NK-92 treated with Interleukin-12 subunit alpha and Interleukin-12 subunit beta, amount 100 ng/mL, for 24 hours (cell line): ENCODE measurements around the gene IKZF3.
"Not testable (repeated sequence)": the region's sequence is repeated elsewhere in the genome, so short reads cannot be mapped to it uniquely, and the experiment has no call there.

ENCODE experiments used
- DNase-seq: peaks from one replicate; lab custom pipeline; 2025; lab: John Stamatoyannopoulos, UW

The IKZF3 gene

GRCh38 chr17:39777534-39778365 lies 86.4 kb downstream of the IKZF3 start:
- DNase-seq = no peak

GRCh38 chr17:39776252-39776651 lies 87.9 kb downstream of the IKZF3 start:
- DNase-seq = no peak

DNA sequence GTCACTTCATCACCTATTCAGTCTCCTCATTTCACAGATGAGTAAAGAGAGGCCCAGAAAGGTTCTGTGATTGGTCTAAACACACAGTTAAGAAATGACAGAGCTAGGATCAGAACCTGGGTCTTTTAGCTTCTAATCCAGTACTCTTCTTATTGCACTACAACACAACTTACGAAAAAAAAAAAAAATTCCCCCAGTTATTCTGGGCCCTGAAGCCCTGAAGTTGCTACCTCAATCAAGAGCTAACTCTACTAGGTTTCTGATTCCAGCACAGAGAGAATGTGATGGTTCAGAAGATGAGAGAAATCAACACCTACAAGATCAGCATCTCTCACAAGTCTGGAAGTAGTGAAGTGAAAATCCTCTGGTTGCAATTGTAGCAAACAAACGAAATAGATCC lies 89.1 kb downstream of the IKZF3 start:
- DNase-seq = no peak

GRCh38 chr17:39774047-39774446 lies 90.1 kb downstream of the IKZF3 start:
- peak; percentile 48 for DNase-seq

DNA sequence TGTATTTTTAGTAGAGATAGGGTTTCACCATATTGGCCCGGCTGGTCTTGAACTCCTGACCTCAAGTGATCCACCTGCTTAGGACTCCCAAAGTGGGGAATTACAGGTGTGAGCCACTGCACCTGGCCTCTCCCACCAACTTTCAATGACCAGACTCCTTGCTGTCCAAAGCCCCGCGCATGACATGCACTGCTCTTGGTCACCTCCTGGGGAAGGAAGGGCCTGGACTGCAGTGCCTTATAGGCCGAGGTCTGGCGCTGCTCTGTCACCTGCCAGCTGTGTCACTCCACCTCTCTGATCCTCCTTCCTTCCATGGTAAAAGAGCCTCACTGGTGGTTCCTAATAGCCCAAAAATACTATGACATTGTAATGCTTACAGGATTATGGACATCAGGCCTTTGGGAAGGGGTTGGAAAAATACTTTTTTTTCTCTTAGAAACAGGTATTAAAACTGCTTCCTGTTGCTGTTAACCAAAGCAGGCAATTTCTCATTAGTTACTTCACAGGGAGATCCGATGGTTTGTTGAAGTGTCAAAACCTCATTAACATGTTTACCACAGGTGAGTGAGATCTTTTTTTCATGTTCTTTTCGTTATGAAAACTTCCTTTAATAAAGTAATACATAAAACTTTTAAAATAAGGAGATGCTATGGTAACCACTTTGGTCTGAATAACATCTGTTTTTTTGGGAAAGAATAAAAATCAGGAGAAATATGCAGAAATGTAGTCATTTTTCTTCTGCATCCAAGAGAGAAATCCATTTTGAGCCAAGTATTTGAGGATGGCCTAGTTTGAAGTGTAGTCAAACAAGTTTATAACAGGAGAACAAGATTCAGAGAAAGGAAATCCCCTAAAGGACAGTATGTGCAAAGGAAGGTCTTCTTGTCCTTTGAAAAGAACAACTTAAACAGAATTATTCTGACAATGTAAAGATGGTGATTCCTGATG lies 90.9 kb downstream of the IKZF3 start:
- no peak for DNase-seq

DNA sequence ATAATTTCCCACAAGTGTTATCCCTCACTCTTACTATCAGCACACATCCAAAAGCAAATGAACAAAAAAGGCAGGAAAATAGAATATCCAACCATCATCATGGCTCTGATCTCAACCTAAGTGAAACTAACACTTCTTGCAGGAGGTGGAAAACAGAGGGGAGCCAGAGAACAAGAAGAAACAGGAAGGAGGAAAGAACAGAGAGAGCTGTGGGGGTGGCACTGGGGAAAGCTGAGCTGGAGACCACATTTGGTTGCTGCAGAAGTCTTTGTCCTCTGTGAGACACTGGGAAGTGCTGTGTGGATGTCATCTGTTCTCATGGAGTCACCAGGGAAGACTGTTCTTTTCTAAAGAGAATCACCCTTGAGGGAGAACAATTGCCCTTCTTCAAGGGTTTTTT lies 91.7 kb downstream of the IKZF3 start:
- DNase-seq = no peak

DNA sequence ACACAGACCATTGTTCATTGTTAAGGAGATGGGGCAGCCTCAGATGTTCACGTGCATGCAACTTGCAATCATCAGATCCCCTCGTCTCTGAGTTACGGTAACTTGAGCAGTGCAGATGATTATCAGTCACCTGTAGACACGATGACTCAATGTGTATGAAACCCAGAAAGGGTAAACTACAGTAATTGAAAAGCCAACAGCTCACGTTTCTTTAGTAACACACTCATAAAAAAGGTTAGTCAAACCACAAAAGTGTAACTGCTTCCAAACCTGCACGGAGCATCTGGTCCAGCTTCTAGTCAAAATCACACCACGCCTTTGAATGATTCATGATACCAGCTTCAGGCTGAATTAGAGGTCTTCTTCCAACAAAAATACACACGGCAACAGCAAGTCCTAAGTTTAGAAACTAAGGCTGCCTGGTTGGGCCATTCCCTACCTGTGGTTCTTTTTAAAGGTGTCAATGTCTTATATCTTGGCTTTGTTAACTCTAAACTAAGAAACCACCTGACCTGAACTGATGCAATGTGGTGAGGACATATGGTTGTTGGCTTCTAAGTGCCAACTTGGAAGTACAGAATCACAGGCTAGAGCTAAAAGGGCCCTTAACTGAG lies 94.0 kb downstream of the IKZF3 start:
- peak; percentile 45 for DNase-seq

GRCh38 chr17:39767147-39767546 lies 97.0 kb downstream of the IKZF3 start:
- DNase-seq = peak; percentile 34

- no peak for DNase-seq
These were observed 98.3 kb downstream of the IKZF3 start for GRCh38 chr17:39765766-39766165.

- no peak for DNase-seq
These were observed 98.9 kb downstream of the IKZF3 start for GRCh38 chr17:39765175-39765574.

- not testable (repeated sequence) for DNase-seq
These were observed 99.9 kb downstream of the IKZF3 start for GRCh38 chr17:39764171-39764570.

DNA sequence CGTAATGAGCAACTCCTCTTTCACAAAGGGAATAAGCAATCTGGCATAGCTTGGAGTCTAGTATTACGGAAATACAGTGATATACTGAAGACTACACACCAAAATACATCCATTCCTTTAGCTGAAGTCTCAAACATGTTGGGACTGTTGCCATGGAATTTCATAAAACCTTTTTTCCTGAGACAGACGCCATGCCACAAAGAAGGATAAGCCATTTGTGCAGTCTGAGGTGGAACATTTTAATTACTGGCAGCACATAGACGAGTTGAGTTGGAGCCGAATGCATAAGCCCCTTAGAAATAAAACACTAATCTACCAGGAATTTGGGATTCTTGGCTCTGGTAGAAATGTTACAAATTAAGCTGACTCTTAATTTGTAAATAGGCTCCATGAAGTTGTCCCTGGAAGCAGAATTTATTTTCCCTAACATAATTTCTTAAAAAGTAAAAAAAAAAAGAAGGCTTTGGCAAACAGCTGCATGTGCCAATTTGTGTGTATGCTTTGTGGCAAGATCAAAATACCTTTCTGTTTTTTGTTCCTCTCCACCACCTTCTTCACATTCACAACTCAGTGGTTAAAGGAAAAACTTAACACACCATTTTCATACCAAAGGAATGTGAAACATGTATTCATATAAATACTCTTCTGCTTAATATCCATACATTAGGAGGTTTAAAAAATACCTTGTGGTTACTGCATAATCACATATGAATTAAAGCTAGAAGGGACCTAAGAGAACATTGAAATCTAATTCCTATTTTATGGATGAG lies 100.9 kb downstream of the IKZF3 start:
- no peak for DNase-seq

DNA sequence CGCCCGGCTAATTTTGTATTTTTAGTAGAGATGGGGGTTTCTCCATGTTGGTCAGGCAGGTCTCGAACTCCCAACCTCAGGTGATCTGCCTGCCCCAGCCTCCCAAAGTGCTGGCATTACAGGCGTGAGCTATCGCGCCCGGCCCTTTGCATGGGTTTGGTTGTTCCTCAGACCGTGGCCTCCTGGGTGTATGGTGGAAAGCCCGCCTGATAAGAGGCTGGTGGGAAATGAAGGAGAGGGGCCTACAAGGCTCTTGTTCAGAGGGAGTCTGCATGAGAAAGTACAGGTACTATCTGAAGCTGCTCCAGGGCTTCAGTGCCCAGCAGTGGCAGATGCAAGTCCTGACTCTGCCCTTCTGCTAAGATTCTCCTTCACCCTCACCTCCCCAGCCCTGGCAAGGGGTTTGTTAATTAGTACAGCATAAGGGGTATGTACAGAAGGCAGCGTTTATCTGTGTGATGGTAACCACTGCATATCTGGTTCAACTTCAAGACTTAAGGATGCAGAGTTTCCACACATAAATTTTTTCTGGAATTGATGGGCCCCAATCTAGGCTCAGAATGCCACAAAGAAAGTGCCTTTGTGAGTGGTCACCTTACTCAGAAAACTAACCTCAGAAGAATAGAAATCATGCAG lies 102.1 kb downstream of the IKZF3 start:
- no peak for DNase-seq

DNA sequence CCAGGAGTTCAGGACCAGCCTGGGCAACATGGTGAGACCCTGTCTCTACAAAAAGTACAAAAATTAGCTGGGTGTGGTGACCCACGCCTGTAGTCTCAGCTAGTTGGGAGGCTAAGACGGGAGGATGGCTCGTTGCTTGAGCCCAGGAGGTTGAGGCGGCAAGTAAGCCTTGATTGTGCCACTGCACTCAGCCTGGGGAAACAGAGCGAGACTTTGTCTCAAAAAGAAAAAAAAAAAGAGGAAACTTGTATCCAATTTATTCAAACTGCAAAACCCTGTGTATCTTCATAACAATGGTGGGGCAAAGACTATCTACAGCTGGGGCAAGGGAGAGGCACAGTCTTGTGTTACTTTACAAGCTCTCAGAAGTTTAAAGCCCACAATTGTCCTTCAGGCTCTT lies 104.9 kb downstream of the IKZF3 start:
- DNase-seq = no peak

DNA sequence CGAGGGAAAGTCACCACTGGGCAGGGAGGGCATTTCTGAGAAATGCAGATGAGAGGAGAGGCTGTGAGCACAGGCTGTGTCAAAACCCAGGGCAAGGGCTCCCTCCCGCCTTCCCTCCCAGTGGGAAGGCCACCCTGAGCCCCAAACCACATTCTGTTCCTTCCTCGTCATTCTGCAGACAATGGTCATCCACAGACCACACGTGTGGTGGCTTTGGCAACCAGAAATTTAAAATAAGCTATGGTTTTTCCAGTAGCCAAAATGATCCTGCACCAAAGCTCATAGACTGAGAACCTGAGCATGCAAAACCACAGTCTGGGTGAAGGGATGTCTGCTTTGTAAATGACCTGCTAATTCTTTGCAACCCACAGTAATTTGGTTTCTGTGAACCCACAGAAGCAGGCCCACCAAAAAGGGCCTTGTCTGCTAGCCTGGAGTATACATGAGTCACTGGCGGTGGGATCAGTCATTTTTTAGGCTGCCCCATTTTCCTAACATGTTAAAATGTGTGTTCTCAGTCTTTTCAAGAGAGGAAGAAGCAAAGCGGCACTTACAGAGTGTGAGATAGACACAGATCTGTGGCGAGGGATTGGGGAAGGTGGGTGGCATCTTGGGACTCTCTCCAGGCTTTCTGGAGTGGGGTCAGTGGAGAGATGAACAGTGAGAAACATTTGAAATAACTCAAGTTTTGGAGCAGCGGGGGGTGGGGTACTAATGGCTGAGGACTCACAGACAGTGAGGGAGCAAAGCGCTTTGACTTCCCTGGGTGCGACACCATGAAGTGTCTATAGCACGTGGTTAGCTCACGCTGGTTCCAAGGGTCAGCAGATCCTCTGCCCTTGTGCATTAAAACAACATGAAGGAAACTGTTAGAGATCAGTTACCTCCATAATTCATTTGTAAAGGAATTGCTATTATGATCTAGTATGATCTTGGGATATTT lies 105.9 kb downstream of the IKZF3 start:
- peak; percentile 83 for DNase-seq

- no peak for DNase-seq
These were observed 106.9 kb downstream of the IKZF3 start for GRCh38 chr17:39757176-39757662.

DNA sequence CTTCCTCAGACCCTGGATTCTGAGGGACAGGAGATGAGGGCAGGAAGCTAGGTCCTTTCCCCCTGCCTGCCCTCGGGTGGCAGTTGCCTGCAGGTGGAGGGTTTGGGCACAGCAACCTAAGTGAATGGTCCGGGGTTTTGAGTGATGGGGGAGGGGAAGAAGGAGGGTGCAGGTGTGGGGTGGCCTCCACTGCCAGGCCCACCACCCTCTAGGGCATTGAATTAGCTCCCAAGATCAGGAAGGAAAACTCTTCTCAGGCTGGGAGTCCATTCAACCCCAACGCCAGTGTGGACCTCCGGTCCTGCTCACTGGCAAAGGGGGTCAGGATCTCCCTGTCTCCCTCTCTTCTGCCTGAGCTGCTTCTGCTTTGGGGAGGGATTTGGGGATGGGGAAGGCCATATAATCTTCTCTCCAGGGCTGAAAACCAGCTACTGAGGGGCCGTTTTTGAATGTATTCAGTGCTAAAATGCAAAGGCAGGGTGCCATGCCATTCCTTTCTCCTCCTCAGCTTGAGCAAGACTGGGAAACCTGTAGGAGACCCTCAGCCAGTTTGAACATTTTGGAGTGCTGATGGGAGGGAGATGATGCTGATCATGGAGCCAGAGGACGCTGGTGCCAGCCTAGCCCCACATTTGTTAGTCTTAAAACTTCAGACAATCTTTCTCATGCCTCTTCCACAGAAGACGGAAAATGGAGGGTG lies 107.6 kb downstream of the IKZF3 start:
- DNase-seq = peak; percentile 56

GRCh38 chr17:39755554-39756379 lies 108.3 kb downstream of the IKZF3 start:
- peak; percentile 73 for DNase-seq
